Measurements from ENCODE around the gene HNRNPUL1. TPM values are rescaled to one million over a fixed set of nuclear protein-coding genes. Genes with fewer than 3 reads are reported as not detected.

Gene HNRNPUL1
- total RNA-seq, 1 experiment from 2014 or later: 315 TPM

DNA sequence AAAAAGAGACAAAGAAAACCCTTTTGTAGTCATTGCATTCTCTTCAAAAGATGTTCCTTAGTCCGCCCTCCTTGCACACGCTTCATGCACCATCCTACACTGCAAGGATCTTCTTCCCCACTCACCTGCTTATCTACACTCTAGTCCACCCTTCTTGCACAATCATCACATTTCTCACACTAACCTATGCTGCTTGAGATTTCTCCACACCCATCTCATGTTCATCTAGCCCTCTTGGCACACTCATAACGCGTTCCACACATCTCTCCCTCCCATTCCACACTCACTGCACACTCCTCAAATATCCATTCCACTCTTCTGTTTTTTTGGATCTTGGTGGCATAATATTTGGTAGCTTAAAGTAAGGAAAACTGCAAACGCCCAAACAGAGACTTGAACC, 22.3 kb upstream of the HNRNPUL1 start:
- H4K8ac ChIP-seq (replicated peaks; ENCODE audit: insufficient read length, low read depth, low read length): no peak overlapping the region
- Mint-ChIP-seq H3K27me3 (ENCODE audit: low read depth) (no peaks in the 10 kb centered on the region), H3K36me3 (ENCODE audit: insufficient read depth in 1 of 3, low read depth in 3 of 3) (peaks cover 1 to 29% (median 15%) of the 10 kb centered on the region in 3 experiments; a peak in 6 of 7 replicates), H3K9me3 (no peaks in the 10 kb centered on the region), H3K4me1 (no peaks in the 10 kb centered on the region), H3K27ac (no peak overlapping the region), H3K4me3 (no peak overlapping the region)
- no peaks in the 10 kb centered on the region for H4K20me1 ChIP-seq (ENCODE audit: control insufficient read depth, insufficient read depth, insufficient read length)
- no peak overlapping the region for H4K5ac ChIP-seq (ENCODE audit: insufficient read length, low read depth, low read length)
- no peak overlapping the region for H3K18ac ChIP-seq (ENCODE audit: insufficient read length, low read depth, low read length)
- no peaks in the 10 kb centered on the region; the same call in 1 of the 2 replicates for H3K79me2 ChIP-seq (ENCODE audit: insufficient read depth, low read length)
- no peak overlapping the region for H2BK20ac ChIP-seq (ENCODE audit: low read depth, low read length, poor library complexity, severe bottlenecking)
- H3K4ac ChIP-seq (ENCODE audit: low read depth, low read length): no peak overlapping the region
- H2BK120ac ChIP-seq (ENCODE audit: low read depth, low read length, poor library complexity, severe bottlenecking): no peak overlapping the region
- H3K23me2 ChIP-seq (ENCODE audit: insufficient read length, low read depth, low read length, poor library complexity, severe bottlenecking): no peaks in the 10 kb centered on the region
- no peak overlapping the region for H2BK5ac ChIP-seq (ENCODE audit: insufficient read length, low read length)
- no peak overlapping the region for H3K56ac ChIP-seq (ENCODE audit: insufficient read length, low read depth, low read length)
- H3K27me3 ChIP-seq (ENCODE audit: insufficient read depth, low read length): 0 out of 2 replicates have a peak, but pooled peaks cover 3% of the 10 kb centered on the region
- WGBS (ENCODE audit: extremely low coverage, insufficient read length, low lambda C conversion rate): 100% methylated on average over 2 of the region's 5 CpGs
- no peak overlapping the region for H2BK15ac ChIP-seq (ENCODE audit: low read depth, low read length)
- H3K4me1 ChIP-seq (ENCODE audit: insufficient read depth, low read length): no peaks in the 10 kb centered on the region
- no peaks in the 10 kb centered on the region for H3K9me3 ChIP-seq (ENCODE audit: control insufficient read depth, low read depth, low read length)
- H3K27ac ChIP-seq (ENCODE audit: insufficient read length, low read depth, low read length): no peak overlapping the region
- no peak overlapping the region for H3T11ph ChIP-seq (ENCODE audit: low read length)
- no peak overlapping the region for H2BK12ac ChIP-seq (ENCODE audit: insufficient read length, low read depth, low read length)
- no peak overlapping the region for H3K9ac ChIP-seq (ENCODE audit: extremely low read depth, insufficient read length, low read length)
- H3K79me1 ChIP-seq (ENCODE audit: insufficient read depth, low read depth, low read length, poor library complexity, severe bottlenecking): no peaks in the 10 kb centered on the region
- no peak overlapping the region for H2AK5ac ChIP-seq (ENCODE audit: insufficient read length, low read length)
- no peak overlapping the region for H3K23ac ChIP-seq (ENCODE audit: insufficient read length, low read depth, low read length)
- no peak overlapping the region for H3K4me2 ChIP-seq (ENCODE audit: insufficient read depth, insufficient read length, low read length)
- H4K91ac ChIP-seq (ENCODE audit: insufficient read length, low read depth, low read length): no peak overlapping the region
- TF ChIP-seq, protein P1, sequence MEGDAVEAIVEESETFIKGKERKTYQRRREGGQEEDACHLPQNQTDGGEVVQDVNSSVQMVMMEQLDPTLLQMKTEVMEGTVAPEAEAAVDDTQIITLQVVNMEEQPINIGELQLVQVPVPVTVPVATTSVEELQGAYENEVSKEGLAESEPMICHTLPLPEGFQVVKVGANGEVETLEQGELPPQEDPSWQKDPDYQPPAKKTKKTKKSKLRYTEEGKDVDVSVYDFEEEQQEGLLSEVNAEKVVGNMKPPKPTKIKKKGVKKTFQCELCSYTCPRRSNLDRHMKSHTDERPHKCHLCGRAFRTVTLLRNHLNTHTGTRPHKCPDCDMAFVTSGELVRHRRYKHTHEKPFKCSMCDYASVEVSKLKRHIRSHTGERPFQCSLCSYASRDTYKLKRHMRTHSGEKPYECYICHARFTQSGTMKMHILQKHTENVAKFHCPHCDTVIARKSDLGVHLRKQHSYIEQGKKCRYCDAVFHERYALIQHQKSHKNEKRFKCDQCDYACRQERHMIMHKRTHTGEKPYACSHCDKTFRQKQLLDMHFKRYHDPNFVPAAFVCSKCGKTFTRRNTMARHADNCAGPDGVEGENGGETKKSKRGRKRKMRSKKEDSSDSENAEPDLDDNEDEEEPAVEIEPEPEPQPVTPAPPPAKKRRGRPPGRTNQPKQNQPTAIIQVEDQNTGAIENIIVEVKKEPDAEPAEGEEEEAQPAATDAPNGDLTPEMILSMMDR (conservative IDR thresholded peaks at IDR 0.05): no peak
- DNase-seq: no peak
- no peak overlapping the region for H2AFZ ChIP-seq (ENCODE audit: low read length)
- no peak overlapping the region for H3K14ac ChIP-seq (ENCODE audit: insufficient read depth, low read length)

Data from H9 (cell line).